ENCODE measurements around the gene IL17RA.

Gene IL17RA

GRCh38 chr22:17106785-17107546 lies 22.2 kb downstream of the IL17RA start:
- DNase-seq (ENCODE audit: low spot score): no peak

DNA sequence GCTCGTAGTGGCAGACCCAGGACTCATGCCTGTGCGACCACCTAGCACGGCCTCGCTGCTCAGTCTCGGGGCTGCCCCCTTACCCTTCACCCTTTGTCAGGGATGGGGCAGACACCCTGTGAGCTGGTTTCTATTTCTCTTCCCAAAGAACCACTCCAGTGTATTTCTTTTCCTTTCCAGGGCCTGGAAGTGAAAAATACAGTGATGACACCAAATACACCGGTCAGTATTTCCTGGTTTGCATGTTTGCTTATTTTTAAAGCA lies 22.7 kb downstream of the IL17RA start:
- DNase-seq (ENCODE audit: low spot score): no peak

- no peak for DNase-seq (ENCODE audit: low spot score)
Measured at GRCh38 chr22:17108256-17109112, 23.7 kb downstream of the IL17RA start.

DNA sequence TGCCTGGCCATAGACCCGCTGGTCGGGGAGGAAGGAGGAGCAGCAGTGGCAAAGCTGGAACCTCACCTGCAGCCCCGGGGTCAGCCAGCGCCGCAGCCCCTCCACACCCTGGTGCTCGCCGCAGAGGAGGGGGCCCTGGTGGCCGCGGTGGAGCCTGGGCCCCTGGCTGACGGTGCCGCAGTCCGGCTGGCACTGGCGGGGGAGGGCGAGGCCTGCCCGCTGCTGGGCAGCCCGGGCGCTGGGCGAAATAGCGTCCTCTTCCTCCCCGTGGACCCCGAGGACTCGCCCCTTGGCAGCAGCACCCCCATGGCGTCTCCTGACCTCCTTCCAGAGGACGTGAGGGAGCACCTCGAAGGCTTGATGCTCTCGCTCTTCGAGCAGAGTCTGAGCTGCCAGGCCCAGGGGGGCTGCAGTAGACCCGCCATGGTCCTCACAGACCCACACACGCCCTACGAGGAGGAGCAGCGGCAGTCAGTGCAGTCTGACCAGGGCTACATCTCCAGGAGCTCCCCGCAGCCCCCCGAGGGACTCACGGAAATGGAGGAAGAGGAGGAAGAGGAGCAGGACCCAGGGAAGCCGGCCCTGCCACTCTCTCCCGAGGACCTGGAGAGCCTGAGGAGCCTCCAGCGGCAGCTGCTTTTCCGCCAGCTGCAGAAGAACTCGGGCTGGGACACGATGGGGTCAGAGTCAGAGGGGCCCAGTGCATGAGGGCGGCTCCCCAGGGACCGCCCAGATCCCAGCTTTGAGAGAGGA lies 24.5 kb downstream of the IL17RA start:
- no peak for DNase-seq (ENCODE audit: low spot score)

GRCh38 chr22:17109976-17110375 lies 25.2 kb downstream of the IL17RA start:
- no peak for DNase-seq (ENCODE audit: low spot score)

DNA sequence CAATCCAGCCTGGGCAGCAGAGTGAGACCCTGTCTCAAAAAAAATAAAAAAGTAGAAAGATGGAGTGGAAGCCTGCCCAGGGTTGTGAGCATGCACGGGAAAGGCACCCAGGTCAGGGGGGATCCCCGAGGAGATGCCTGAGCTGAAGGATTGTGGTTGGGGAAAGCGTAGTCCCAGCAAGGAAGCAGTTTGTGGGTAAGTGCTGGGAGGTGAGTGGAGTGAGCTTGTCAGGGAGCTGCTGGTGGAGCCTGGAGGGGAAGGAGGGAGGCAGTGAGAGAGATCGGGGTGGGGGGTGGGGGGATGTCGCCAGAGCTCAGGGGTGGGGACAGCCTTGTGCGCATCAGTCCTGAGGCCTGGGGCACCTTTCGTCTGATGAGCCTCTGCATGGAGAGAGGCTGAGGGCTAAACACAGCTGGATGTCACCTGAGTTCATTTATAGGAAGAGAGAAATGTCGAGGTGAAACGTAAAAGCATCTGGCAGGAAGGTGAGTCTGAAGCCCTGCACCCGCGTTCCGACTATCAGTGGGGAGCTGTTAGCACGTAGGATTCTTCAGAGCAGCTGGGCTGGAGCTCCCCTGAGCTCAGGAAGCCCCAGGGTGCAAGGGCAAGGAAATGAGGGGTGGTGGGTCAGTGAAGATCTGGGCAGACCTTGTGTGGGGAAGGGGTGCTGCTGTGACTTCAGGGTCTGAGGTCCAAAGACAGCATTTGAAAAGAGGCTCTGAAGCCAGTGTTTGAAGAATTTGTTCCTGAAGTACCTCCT lies 26.2 kb downstream of the IL17RA start:
- DNase-seq (ENCODE audit: low spot score): no peak

DNA sequence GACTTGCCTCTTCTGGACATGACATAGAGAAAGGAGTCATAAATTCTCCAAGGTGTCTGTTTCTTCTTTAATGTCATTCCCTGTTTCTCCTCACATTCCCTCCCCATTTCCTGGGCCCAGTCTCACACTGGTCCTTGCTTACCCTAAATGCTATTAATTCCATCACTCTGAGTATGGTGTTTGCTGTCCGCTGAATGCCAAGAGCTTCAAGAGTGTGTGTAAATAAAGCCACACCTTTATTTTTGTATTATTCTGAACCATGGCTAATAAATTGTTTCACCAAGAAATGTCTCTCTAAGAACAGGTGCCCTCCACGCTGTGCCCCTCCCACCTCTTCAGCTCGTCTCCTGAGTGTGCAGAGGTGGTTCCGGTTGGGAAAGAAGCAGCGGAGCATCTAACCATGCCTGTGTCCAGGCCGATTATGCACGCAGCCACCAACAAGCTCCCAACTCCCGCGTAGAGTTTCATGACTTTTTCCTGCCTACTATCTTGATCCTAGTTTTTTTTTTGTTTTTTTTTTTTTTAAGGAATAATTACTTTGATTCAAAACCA lies 27.8 kb downstream of the IL17RA start:
- DNase-seq (ENCODE audit: low spot score): no peak

GRCh38 chr22:17113600-17113999 lies 28.8 kb downstream of the IL17RA start:
- no peak for DNase-seq (ENCODE audit: low spot score)

GRCh38 chr22:17114173-17114897 lies 29.5 kb downstream of the IL17RA start:
- DNase-seq (ENCODE audit: low spot score): no peak

- no peak for DNase-seq (ENCODE audit: low spot score)
Measured at GRCh38 chr22:17114898-17115235, 30.1 kb downstream of the IL17RA start.

- no peak for DNase-seq (ENCODE audit: low spot score)
Measured at GRCh38 chr22:17115236-17115635, 30.4 kb downstream of the IL17RA start.

- DNase-seq (ENCODE audit: low spot score): no peak
Measured at GRCh38 chr22:17115945-17116565, 31.3 kb downstream of the IL17RA start.

DNA sequence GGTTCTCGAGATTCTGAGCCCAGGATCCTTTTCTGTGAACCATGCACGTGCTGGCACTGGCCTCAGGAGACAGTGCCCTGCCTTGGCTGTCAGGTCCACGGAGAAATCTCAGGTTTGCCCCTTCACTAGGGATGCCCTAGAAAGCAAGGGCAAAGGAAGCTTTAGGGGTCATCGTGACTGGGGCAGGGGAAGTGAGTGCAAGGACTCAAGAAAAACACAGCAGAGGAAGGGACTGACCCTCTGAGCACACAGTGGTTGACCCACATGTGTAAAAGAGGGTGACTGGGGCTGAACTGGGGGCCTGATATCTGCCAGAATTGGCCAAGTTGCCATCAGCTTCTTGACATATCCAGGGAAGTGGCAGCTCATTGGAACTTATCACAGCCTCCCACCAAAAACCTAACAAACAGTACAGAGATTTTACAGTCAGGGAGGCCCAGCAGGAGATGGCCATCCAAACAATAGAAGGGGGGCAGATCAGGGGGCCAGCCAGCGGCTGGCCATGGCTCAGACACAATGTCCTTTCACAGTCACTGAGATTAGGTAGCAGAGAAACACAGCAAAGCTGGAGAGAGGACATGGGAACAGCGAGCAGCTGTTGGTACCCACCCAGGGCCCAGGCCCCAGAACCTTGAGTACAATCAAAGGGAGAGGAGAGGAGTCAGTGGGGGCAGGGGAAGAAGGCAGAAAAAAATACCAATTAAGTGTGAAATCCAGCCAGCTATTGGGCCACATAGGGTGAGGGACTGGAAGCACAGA lies 32.0 kb downstream of the IL17RA start:
- DNase-seq (ENCODE audit: low spot score): no peak

GRCh38 chr22:17117400-17117799 lies 32.6 kb downstream of the IL17RA start:
- DNase-seq (ENCODE audit: low spot score): no peak

DNA sequence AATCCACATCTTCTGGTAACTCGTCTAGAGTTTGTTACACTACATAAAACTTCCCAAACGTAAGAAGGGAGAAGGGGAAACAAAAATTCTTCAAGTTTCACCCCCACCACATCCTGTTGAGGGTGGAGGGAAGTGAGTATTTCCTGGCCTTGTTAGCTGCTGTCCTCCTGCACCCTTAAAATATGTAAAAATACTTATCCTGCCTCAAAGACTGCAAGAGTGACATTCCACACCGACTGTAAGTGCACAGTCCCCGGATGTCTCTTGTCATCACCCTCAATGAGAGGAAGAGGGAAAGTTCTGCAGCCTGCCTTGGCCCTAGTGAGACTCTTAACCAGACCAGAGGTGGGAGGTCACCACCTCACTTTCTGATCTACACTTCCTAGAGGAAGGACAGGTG lies 33.1 kb downstream of the IL17RA start:
- peak; percentile 18 for DNase-seq (ENCODE audit: low spot score)

DNA sequence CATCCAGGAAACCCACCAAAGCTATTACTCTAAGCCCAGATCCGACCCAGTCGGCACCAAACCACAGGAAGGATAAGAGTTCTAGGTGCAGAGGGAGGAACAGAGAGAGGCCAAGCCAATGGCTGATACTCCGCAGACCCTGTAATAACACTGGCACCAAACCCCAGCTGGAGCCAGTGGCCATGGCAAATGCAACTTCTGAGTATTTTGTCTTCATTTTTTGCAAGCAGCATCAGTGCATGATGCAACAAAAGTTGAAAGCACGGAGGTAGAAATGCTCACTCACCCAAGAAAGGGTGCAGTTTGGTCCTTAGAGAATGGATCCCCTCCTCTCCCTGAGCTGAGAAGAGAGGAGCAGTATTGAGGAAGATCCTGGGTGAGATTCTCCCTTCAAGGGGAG lies 33.5 kb downstream of the IL17RA start:
- no peak for DNase-seq (ENCODE audit: low spot score)

- DNase-seq (ENCODE audit: low spot score): no peak
Measured at GRCh38 chr22:17119481-17120202, 34.8 kb downstream of the IL17RA start.

GRCh38 chr22:17120281-17120680 lies 35.5 kb downstream of the IL17RA start:
- DNase-seq (ENCODE audit: low spot score): peak; percentile 52

DNA sequence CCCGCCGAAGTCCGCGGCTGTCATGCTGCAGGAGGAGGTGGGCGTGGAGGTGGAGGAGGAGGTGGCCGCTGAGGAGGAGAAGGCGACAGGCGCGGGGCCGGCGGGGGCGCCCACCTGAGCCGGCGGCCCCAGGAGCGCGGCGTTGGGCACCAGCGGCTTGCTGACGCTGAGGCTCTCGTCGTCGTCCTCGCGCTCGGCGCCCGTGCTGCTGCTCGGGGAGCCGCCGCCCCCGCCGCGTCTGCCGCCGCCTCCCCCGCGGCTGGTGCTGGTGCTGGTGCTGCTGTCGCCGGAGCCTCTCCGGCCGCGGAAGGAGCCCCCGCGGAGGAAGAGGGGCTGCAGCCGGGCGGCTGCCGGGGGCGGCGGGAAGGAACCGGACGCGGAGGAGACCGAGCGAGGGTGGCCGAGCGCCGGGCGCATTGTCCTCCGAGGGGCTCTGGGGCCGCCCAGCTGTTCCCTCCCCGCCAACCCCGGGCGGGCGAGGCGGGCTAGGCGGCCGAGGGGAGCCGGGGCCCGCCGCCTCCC lies 36.0 kb downstream of the IL17RA start:
- no peak for DNase-seq (ENCODE audit: low spot score)

Data from CD4-positive, alpha-beta T cell treated with Interleukin-2 at 100 ng/mL for 4 hours (primary cell).